ENCODE measurements around the gene CCDC200. TPM values are rescaled to one million over a fixed set of nuclear protein-coding genes. Genes with fewer than 3 reads are reported as not detected.
"Not testable (repeated sequence)": the region's sequence is repeated elsewhere in the genome, so short reads cannot be mapped to it uniquely, and the experiment has no call there.

CCDC200 gene
- not detected for total RNA-seq
- long read RNA-seq, partial matches to known transcripts = 0 of 6 reads
- long read RNA-seq, other reads (novel, unspliced or antisense) = 6 of 6 reads

DNA sequence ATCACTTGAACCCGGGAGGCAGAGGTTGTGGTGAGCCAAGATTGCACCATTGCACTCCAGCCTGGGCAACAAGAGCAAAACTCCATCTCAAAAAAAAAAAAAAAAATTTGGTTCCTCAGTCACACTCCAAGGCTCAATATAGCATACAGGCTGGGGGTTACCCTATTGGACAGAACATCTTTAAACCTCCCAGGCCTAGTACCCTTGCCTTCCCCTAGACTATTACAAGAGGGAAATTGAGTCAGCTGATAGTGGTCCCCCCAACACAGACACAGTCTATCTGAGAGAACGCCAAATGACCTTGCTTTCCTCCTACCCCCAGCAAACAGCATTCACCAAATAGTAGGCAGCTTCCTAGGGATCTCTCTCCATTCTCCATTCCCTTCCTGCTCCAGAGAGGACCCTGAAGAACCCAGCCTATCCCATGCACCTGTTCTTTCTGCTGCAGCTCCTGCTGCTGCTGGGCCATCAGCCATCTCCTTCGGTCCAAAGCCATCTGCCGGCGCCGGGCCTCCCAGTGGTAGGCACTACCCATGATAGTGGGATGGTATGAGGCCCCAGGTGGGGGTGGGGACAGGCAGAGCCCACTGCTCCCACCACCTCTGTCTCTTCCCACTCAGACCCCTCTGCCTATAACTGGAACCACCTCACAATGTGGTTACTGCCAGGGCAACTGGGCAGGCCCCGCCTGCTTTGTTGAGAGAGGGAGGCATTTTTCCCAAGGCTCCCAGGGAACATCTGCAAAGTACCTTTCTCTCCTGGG, at the start of gene CCDC200:
TSS of gene CCDC200 (minus strand) at position 604 of the 763 bp plus-strand sequence. CDS start at position 535, 69 bp downstream.
- H3K4me1 ChIP-seq; H3K27me3 ChIP-seq (ENCODE audit: low read depth); DNase-seq; intact Hi-C loops (cut with micrococcal nuclease); H3K27ac ChIP-seq (replicated peaks); H3K9me3 ChIP-seq (replicated peaks); H3K4me3 ChIP-seq; H3K36me3 ChIP-seq: not testable (repeated sequence)

GRCh38 chr17:43272914-43273313, 44.5 kb upstream of the CCDC200 start:
- DNase-seq; H3K4me1 ChIP-seq; H3K36me3 ChIP-seq; intact Hi-C loops (cut with micrococcal nuclease); H3K27ac ChIP-seq (replicated peaks); H3K4me3 ChIP-seq; H3K9me3 ChIP-seq (replicated peaks); H3K27me3 ChIP-seq (ENCODE audit: low read depth): not testable (repeated sequence)

DNA sequence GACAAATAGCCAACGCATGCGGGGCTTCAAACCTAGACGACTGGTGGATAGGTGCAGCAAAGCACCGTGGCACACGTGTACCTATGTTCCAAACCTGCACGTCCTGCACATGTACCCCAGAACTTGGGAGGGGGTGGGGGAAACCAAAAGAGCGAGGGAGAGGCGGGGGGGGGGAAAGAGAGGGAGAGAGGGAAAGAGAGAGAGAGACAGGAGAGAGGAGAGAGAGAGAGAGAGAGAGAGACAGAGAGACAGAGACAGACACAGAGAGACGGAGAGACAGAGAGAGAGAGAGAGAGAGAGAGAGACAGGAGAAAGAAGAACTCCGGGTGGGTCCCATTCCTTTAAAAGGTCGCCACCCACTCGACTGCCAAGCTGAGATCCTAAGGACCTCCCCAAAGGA, 44.1 kb upstream of the CCDC200 start:
- intact Hi-C loops (cut with micrococcal nuclease); DNase-seq; H3K9me3 ChIP-seq (replicated peaks); H3K4me3 ChIP-seq; H3K27ac ChIP-seq (replicated peaks); H3K27me3 ChIP-seq (ENCODE audit: low read depth); H3K4me1 ChIP-seq; H3K36me3 ChIP-seq: not testable (repeated sequence)

DNA sequence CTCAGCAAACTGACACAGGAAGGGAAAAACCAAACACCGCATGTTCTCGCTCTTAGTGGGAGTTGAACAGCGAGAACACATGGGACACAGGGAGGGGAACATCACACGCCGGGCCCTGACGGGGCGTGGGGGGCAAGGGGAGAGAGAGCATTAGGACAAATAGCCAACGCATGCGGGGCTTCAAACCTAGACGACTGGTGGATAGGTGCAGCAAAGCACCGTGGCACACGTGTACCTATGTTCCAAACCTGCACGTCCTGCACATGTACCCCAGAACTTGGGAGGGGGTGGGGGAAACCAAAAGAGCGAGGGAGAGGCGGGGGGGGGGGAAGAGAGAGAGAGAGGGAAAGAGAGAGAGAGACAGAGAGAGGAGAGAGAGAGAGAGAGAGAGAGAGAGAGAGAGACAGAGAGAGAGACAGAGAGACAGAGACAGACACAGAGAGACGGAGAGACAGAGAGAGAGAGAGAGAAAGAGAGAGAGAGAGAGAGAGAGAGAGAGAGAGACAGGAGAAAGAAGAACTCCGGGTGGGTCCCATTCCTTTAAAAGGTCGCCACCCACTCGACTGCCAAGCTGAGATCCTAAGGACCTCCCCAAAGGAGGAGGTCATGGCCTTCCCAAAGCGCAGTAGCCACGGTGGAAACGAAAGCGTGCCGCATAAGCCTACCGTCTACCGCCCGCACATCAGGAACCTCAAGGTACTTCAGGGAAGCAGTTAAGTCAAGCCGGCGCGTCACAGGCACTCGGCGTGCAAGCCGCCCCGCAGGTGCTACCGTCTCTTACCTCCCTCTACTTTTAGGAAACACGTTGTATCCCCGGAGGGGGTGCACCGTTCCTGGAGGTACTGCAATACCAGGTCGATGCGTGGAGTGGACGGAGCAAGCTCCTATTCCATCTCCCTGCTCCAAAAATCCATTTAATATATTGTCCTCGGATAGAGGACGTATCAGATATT, 42.4 kb upstream of the CCDC200 start:
- H3K27me3 ChIP-seq (ENCODE audit: low read depth); H3K27ac ChIP-seq (replicated peaks); H3K4me3 ChIP-seq; H3K36me3 ChIP-seq; intact Hi-C loops (cut with micrococcal nuclease); DNase-seq; H3K4me1 ChIP-seq; H3K9me3 ChIP-seq (replicated peaks): not testable (repeated sequence)

- H3K9me3 ChIP-seq (replicated peaks); intact Hi-C loops (cut with micrococcal nuclease); H3K4me1 ChIP-seq; H3K27me3 ChIP-seq (ENCODE audit: low read depth); DNase-seq; H3K36me3 ChIP-seq: not testable (repeated sequence)
- Histone ChIP-seq H3K27ac (replicated peaks) (peak overlapping the region; percentile 70), H3K4me3 (peak overlapping the region; percentile 51)
These were observed 18.0 kb upstream of the CCDC200 start for GRCh38 chr17:43246456-43246855.

- H3K27ac ChIP-seq (replicated peaks); intact Hi-C loops (cut with micrococcal nuclease); H3K4me1 ChIP-seq; H3K4me3 ChIP-seq; H3K36me3 ChIP-seq; H3K27me3 ChIP-seq (ENCODE audit: low read depth); H3K9me3 ChIP-seq (replicated peaks); DNase-seq: not testable (repeated sequence)
These were observed 12.4 kb upstream of the CCDC200 start for GRCh38 chr17:43240596-43241352.

DNA sequence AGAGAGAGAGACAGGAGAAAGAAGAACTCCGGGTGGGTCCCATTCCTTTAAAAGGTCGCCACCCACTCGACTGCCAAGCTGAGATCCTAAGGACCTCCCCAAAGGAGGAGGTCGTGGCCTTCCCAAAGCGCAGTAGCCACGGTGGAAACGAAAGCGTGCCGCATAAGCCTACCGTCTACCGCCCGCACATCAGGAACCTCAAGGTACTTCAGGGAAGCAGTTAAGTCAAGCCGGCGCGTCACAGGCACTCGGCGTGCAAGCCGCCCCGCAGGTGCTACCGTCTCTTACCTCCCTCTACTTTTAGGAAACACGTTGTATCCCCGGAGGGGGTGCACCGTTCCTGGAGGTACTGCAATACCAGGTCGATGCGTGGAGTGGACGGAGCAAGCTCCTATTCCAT, 11.2 kb upstream of the CCDC200 start:
- H3K27ac ChIP-seq (replicated peaks); H3K4me3 ChIP-seq; intact Hi-C loops (cut with micrococcal nuclease); H3K27me3 ChIP-seq (ENCODE audit: low read depth); H3K4me1 ChIP-seq; H3K9me3 ChIP-seq (replicated peaks); H3K36me3 ChIP-seq; DNase-seq: not testable (repeated sequence)

DNA sequence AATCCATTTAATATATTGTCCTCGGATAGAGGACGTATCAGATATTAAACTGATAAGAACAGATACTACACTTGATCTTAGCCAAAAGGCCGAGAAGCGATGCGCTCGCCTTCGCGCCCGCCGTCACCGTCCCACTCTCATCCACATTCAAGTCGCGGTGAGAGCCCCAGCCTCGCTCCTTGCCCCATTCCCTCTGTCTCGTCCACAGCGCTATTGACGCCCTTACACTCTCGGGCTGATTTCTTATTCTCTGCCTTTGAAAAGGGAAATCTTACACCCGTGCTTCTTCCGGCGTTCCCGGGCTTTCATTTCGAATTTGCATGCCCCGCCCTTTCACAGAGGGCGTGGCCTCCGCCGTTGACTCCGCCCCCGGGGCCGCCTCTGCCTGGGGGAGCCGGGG, 5.5 kb upstream of the CCDC200 start, which contains the start of gene RNU2-1:
TSS of gene RNU2-1 (minus strand) at position 101 of the 400 bp plus-strand sequence.
- H3K27me3 ChIP-seq (ENCODE audit: low read depth); H3K36me3 ChIP-seq; H3K4me3 ChIP-seq; H3K4me1 ChIP-seq; H3K27ac ChIP-seq (replicated peaks); intact Hi-C loops (cut with micrococcal nuclease); H3K9me3 ChIP-seq (replicated peaks); DNase-seq: not testable (repeated sequence)

GRCh38 chr17:43233263-43233662, 4.8 kb upstream of the CCDC200 start:
- H3K9me3 ChIP-seq (replicated peaks); H3K4me3 ChIP-seq; H3K27ac ChIP-seq (replicated peaks); intact Hi-C loops (cut with micrococcal nuclease); H3K36me3 ChIP-seq; DNase-seq; H3K27me3 ChIP-seq (ENCODE audit: low read depth); H3K4me1 ChIP-seq: not testable (repeated sequence)

DNA sequence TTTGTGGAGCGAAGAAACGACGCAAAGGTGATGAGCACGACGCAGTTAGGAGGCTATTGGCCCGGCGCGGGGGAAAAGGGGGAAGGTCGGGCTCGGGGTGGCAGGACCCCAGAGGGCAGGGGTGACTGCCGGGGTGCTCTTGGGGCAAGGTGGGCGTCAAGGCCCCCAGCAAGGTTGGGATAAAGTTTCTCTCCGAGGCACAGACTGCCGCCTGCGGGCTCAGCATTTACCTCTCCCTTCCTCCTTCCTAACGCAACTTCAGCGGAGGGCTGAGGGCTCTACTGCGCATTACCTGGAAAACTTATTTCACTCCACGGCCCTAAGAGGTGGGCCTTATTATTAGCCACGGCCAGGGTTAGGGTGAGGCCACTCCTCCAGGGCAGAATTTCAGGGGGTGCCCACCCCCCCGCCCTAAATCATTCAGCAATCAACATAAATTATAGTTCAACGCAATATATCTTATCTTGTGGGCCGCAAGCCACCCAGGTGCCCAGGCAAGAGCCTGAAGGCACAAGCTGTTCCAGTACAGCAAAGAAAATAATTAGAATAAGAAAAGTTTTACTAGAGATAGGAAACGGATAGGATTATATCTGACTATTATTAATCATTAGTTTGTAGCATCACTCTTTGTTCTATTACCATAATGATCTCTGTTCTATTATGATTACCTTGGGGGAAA, 3.7 kb upstream of the CCDC200 start:
- DNase-seq; intact Hi-C loops (cut with micrococcal nuclease); H3K36me3 ChIP-seq; H3K4me1 ChIP-seq; H3K9me3 ChIP-seq (replicated peaks); H3K27me3 ChIP-seq (ENCODE audit: low read depth): not testable (repeated sequence)
- Histone ChIP-seq H3K27ac (replicated peaks) (peak overlapping the region; percentile 4), H3K4me3 (peak overlapping the region; percentile 37)

DNA sequence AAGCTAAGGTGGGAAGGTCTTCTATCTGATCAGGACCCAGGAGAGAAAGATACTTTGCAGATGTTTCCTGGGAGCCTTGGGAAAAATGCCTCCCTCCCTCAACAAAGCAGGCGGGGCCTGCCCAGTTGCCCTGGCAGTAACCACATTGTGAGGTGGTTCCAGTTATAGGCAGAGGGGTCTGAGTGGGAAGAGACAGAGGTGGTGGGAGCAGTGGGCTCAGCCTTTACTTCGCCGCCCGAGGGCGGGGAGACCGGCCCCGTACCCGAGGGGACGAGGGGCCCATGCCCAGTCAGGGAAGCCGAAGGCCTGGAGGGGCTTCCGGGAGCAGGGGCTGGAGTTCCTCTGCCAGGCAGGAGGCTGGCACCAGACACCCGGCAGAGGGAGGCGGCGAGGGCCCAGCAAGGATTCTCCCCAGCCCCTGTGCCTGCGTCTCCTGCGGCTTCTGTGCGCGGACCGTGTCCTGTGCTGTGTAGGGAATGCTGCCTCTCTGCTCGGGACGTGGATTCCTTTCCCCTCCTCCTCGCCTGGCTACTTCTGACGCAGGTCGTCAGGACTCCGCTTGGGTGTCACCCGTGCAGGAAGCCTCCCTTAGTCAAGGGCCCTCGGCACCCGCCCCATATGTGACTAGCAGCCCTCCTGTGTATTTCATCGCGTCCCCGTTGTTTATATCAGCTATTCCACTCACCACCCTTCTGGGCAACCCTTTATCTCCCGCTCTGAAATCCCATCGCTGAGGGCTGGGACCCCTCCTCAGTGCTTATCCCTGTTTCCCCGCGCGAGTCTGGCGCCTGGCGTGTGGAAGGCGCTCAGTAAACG, 3.0 kb upstream of the CCDC200 start:
- H3K27ac ChIP-seq (replicated peaks); DNase-seq; H3K9me3 ChIP-seq (replicated peaks); intact Hi-C loops (cut with micrococcal nuclease); H3K4me1 ChIP-seq; H3K27me3 ChIP-seq (ENCODE audit: low read depth); H3K36me3 ChIP-seq: not testable (repeated sequence)
- H3K4me3 ChIP-seq = peak overlapping the region; percentile 37

Data from left ventricle myocardium inferior (tissue), 1 donor.